ENCODE measurements around the gene UGT1A8. TPM values are rescaled to one million over a fixed set of nuclear protein-coding genes. Genes with fewer than 3 reads are reported as not detected.
"Not testable (repeated sequence)": the region's sequence is repeated elsewhere in the genome, so short reads cannot be mapped to it uniquely, and the experiment has no call there.

Gene UGT1A8
- total RNA-seq, 1 experiment from 2014 or later = 2.2 TPM

DNA sequence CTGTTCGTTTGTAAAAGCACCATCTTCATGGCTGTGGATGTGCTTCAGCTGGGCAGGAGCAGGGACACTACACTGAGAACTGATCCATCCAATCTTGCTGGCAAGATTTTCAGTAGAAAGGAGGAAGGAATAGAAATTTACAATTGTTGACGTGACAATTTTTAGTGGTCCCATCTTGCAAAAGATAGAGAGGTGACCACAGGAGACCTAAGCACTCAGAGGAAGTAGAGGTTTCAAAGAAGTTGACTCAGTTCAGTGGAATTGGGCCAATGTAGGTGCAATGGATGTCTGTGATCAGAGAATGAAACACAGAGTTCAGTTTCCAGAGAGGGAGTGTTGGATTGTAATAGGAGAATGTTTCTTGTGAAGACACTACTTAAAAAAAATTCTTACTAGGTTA lies 96.7 kb downstream of the UGT1A8 start:
- no peaks in the 10 kb centered on the region for H3K9me3 ChIP-seq
- no peak overlapping the region for H3K4me3 ChIP-seq
- no peaks in the 10 kb centered on the region for H3K27me3 ChIP-seq
- no peaks in the 10 kb centered on the region for H3K36me3 ChIP-seq
- no peak for DNase-seq

DNA sequence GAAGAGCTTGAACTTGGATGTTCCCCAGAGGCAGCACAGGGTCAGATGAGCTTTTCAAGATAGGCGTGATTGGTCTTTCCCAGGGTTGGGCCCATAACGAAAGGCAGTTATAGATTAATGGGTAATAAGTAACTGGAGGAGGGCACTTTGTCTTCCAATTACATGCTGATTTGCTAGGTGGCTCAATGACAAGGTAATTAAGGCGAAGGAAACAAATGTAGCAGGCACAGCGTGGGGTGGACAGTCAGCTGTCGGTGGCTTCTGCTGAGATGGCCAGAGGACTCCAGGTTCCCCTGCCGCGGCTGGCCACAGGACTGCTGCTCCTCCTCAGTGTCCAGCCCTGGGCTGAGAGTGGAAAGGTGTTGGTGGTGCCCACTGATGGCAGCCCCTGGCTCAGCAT lies 101.1 kb downstream of the UGT1A8 start, which contains the start of gene UGT1A4:
UGT1A4 (plus strand) TSS at position 185 of the 400 bp plus-strand sequence; CDS start at position 270, 85 bp downstream.
- no peak within 1 kb of the TSS for H3K4me3 ChIP-seq
- H3K9me3 ChIP-seq = no peaks in the 10 kb centered on the region
- no peaks in the 10 kb centered on the region for H3K27me3 ChIP-seq
- DNase-seq = no peak
- no peaks in the 10 kb centered on the region for H3K36me3 ChIP-seq

GRCh38 chr2:233728723-233729301 lies 111.4 kb downstream of the UGT1A8 start, which contains the start of gene UGT1A3:
TSS of gene UGT1A3 (plus strand) at chr2:233729042. CDS start at chr2:233729127, 85 bp downstream.
- H3K27me3 ChIP-seq = no peaks in the 10 kb centered on the region
- H3K9me3 ChIP-seq = no peaks in the 10 kb centered on the region
- H3K4me3 ChIP-seq = no peak within 1 kb of the TSS
- no peak for DNase-seq
- no peaks in the 10 kb centered on the region for H3K36me3 ChIP-seq

DNA sequence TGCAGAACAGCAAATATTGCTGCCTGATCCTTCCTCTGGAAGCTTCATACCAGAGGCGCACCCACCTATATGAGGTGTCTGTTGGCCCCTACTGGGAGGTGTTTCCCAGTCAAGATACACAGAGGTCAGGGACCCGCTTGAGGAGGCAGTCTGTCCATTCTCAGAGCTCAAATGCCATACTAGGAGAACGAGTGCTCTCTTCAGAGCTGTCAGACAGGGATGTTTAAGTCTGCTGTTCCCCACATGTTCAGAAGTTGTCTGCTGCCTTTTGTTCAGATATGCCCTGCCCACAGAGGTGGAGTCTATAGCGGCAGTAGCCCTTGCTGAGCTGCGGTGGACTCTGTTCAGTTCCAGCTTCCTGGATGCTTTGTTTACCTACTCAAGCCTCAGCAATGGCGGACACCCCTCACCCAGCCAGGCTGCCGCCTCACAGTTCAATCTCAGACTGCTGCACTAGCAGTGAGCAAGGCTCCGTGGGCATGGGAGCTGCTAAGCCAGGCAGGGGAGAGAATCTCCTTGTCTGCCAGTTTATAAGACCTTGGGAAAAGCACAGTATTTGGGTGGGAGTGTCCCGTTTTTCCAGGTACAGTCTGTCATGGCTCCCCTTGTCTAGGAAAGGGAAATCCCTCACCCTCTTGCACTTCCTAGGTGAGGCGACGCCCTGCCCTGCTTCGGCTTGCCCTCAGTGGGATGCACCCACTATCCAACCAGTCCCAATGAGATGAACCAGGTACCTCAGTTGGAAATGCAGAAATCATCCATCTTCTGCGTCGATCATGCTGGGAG lies 119.6 kb downstream of the UGT1A8 start:
- H3K27me3 ChIP-seq, H3K9me3 ChIP-seq, H3K4me3 ChIP-seq, H3K36me3 ChIP-seq, DNase-seq: not testable (repeated sequence)

DNA sequence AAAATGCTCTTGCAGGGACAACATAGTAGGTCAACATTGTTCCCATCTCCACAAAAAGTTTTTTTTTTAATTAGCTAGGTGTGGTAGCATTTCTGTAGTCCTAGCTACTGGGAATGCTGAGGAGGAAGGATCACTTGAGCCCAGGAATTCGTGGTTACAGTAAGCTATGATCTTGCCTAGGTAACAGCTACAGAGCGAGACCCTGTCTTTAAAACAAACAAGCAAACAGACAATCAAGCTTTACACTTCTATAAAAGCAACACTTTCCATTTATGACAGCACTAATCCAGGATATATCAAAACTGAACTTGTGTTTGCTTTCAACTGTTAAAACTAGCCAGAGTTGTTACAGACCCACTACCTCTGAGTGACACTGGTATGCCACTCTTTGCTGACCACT lies 123.4 kb downstream of the UGT1A8 start:
- Histone ChIP-seq H3K27me3 (0 out of 2 replicates have a peak, but pooled peaks cover 2% of the 10 kb centered on the region), H3K4me3 (no peak overlapping the region), H3K9me3 (no peaks in the 10 kb centered on the region), H3K36me3 (no peaks in the 10 kb centered on the region)
- no peak for DNase-seq

- no peak for DNase-seq
- H3K4me3 ChIP-seq = no peak overlapping the region
- no peaks in the 10 kb centered on the region for H3K27me3 ChIP-seq
- H3K36me3 ChIP-seq = no peaks in the 10 kb centered on the region
- H3K9me3 ChIP-seq = no peaks in the 10 kb centered on the region
Observed at GRCh38 chr2:233743464-233744259, 126.2 kb downstream of the UGT1A8 start.

DNA sequence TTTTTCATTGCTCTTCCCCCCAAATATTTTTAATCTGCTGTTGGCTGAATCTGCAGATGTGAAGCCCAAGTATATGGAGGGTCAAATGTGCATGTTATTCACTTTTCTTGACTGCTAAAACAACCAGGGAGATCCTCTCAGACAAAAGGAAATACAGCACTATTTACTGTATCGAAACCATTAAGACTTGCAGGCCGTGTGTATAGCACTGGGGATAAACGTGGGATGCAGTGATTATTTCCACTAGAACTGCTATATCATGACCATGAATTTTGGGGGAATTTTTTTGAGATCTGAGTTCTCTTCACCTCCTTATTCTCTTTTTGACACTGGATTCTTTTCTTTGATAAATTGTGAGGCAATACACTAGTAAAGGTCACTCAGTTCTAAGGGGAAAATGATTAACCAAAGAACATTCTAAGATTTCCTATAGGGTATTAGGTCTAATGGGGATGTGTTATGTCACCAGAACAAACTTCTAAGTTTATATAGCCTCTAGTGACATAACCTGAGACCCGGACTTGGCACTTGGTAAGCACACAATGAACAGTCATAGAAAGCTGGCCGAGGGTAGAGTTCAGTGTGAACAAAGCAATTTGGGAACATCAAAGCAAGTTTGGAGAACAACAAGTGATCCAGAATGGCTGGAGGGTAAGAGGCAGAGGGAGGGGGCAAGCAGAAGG lies 127.8 kb downstream of the UGT1A8 start:
- no peak for DNase-seq
- Histone ChIP-seq H3K9me3 (peaks cover 2% of the 10 kb centered on the region), H3K36me3 (no peaks in the 10 kb centered on the region), H3K27me3 (no peaks in the 10 kb centered on the region), H3K4me3 (no peak overlapping the region)

GRCh38 chr2:233745838-233746237 lies 128.4 kb downstream of the UGT1A8 start:
- not testable (repeated sequence) for DNase-seq, H3K36me3 ChIP-seq, H3K27me3 ChIP-seq, H3K4me3 ChIP-seq, H3K9me3 ChIP-seq

GRCh38 chr2:233746475-233747282 lies 129.2 kb downstream of the UGT1A8 start:
- H3K4me3 ChIP-seq = no peak overlapping the region
- H3K27me3 ChIP-seq = no peaks in the 10 kb centered on the region
- no peak for DNase-seq
- peaks cover 11% of the 10 kb centered on the region for H3K9me3 ChIP-seq
- H3K36me3 ChIP-seq = no peaks in the 10 kb centered on the region

DNA sequence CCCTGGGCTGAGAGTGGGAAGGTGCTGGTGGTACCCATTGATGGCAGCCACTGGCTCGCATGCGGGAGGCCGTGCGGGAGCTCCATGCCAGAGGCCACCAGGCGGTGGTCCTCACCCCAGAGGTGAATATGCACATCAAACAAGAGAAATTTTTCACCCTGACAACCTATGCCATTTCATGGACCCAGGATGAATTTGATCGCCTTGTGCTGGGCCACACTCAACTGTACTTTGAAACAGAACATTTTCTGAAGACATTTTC lies 129.8 kb downstream of the UGT1A8 start:
- Histone ChIP-seq H3K9me3 (peaks cover 14% of the 10 kb centered on the region), H3K27me3 (no peaks in the 10 kb centered on the region), H3K36me3 (no peaks in the 10 kb centered on the region), H3K4me3 (no peak overlapping the region)
- no peak for DNase-seq

DNA sequence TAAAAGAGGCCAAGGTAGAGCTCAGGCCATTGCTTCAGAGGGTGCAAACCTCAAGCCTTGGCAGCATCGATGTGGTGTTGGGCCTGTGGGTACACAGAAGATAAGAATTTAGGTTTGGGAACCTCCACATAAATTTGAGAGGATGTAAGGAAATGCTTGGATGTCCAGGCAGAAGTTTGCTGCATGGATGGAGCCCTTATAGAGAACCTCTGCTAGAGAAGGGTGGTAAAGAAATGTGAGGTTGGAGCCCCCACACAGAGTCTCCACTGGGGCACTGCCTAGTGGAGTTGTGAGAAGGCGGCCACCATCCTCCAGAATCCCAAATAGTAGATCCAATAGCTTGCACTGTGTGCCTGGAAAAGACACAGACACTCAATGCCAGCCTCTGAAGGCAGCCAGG lies 133.3 kb downstream of the UGT1A8 start:
- not testable (repeated sequence) for H3K36me3 ChIP-seq, H3K27me3 ChIP-seq, DNase-seq, H3K4me3 ChIP-seq
- H3K9me3 ChIP-seq = peaks cover 14% of the 10 kb centered on the region

DNA sequence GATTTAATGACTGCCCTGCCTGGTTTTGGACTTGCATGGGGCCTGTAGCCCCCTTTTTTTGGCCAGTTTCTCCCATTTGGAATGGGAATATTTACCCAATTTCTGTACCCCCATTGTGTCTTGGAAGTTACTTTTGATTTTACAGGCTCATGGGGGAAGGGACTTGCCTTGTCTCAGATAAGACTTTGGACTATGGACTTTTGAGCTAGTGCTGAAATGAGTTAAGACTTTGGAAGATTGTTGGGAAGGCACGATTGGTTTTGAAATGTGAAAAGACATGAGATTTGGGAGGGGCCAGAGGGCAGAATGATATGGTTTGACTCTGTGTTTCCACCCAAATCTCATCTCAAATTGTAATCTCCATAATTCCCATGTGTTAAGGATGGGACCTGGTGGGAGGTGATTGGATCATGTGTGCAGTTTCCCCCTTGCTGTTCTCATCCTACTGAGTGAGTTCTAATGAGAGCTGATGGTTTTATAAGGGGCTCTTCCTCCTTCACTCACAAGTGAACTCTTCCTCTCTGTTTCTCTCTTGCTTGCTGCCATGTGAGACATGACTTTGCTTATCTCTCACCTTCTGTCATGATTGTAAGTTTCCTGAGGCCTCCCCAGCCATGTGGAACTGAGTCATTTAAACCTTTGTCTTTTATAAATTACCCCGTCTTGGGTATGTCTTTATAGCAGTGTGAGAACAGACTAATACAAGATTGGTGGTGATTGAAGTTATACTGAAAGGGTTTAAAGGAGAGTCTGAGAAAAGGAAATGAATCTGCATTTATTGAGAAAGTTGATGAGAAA lies 134.0 kb downstream of the UGT1A8 start:
- H3K36me3 ChIP-seq, H3K4me3 ChIP-seq, DNase-seq, H3K27me3 ChIP-seq: not testable (repeated sequence)
- peaks cover 14% of the 10 kb centered on the region for H3K9me3 ChIP-seq

DNA sequence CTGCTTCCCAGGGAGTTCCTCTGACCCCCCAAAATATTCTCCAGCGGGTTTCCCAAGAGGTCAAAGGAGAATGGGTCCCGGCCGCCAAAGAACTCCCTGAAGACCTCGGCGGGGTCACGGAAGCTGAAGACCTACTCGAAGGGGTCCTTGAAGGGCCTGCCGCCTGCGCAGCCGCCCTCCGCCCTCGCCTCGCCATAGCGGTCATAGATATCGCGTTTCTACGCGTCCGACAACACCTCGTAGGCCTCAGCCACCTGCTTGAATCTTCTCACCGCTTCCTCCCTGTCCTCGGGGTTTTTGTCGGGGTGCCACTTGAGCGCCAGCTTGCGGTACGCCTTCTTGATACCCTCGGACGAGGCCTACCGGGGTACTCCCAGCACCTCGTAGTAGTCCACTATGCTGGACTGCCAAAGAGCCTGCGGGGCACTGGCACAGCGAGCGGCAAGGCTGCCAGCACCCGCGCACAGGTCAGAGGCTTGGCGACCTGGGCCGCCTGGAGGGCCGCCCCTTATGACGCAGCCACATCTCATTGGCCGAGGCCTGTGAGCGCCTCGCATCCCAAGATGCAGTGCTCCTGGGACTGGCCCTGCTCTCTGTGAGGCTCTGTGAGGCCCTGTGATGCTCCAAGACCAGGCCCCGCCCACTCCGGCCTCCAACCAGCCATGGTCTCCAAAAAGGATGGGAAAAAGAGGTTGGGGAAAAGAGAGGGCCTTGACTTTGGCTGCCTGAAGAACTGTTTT lies 137.6 kb downstream of the UGT1A8 start:
- H3K4me3 ChIP-seq = no peak overlapping the region
- no peaks in the 10 kb centered on the region for H3K27me3 ChIP-seq
- no peaks in the 10 kb centered on the region for H3K36me3 ChIP-seq
- DNase-seq = no peak
- H3K9me3 ChIP-seq = peaks cover 14% of the 10 kb centered on the region

GRCh38 chr2:233756429-233757081 lies 139.1 kb downstream of the UGT1A8 start:
- Histone ChIP-seq H3K36me3 (no peaks in the 10 kb centered on the region), H3K4me3 (no peak overlapping the region), H3K9me3 (peaks cover 4% of the 10 kb centered on the region; the same call in 1 of the 2 replicates), H3K27me3 (no peaks in the 10 kb centered on the region)
- no peak for DNase-seq

DNA sequence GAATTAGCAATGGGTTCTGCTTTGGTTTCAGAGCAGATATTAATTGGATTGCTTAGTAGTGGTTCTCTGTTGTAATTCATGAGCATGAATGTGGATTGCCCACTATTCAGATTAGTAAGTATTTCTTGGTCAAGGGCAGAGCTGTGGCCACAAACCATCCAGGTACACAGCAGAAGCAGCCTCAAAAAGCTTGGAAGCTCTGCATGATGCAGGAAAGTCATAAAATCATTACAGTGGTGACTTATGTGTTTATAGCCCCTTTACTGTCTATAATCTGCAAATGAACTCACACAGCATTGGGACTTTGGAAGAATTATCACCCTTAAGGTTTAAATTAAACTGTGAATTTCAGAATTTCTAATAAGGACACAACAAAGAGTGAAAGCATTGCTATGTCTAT lies 140.7 kb downstream of the UGT1A8 start:
- H3K9me3 ChIP-seq = no peaks in the 10 kb centered on the region
- H3K4me3 ChIP-seq = no peak overlapping the region
- no peaks in the 10 kb centered on the region for H3K36me3 ChIP-seq
- no peak for DNase-seq
- no peaks in the 10 kb centered on the region for H3K27me3 ChIP-seq
